GM12878 (cell line): ENCODE results near the gene XAGE2.

Experiments
- CTCF ChIP-seq, 3 experiments: IDR thresholded peaks in 2 of 3; conservative IDR thresholded peaks in 1 of 3; 2 replicates each; pipeline ENCODE4 v1.5.1; 2011; ENCODE audit warnings: low read depth in 3 of 3, low read length in 3 of 3, mild to moderate bottlenecking in 3 of 3, control low read depth in 2 of 3, moderate library complexity in 2 of 3, inconsistent platforms in 1 of 3, mixed read lengths in 1 of 3; ENCODE audit not compliant: control insufficient read depth in 2 of 3, insufficient read depth in 1 of 3; ENCODE audit errors: extremely low read depth in 1 of 3
- EZH2 ChIP-seq: IDR thresholded peaks from 2 replicates; pipeline ENCODE4 v1.6.1; 2012; ENCODE audit warnings: low read depth, mild to moderate bottlenecking, control low read depth, inconsistent platforms, low read length, borderline replicate concordance; ENCODE audit not compliant: control insufficient read depth
- HDGF ChIP-seq: fragments of 450-650 bp; IDR thresholded peaks from 2 replicates; pipeline ENCODE4 v1.6.1; 2016; ENCODE audit warnings: antibody characterized with exemption
- POLR2A ChIP-seq: IDR thresholded peaks from 2 replicates; pipeline ENCODE4 v1.6.1; 2011; ENCODE audit warnings: low read depth, mild to moderate bottlenecking, low read length
- POLR2AphosphoS5 ChIP-seq: IDR thresholded peaks from 2 replicates; pipeline ENCODE4 v1.6.1; 2011; ENCODE audit warnings: mild to moderate bottlenecking, low read length, inconsistent platforms
- SUZ12 ChIP-seq: fragments of 200-600 bp; sonication (generic); IDR thresholded peaks from one replicate; pipeline ENCODE4 v1.6.1; 2018; ENCODE audit warnings: antibody characterized with exemption, mild to moderate bottlenecking; ENCODE audit not compliant: unreplicated experiment
- ZNF207 ChIP-seq: fragments of 450-650 bp; IDR thresholded peaks from 2 replicates; pipeline ENCODE4 v1.6.1; 2014; ENCODE audit warnings: antibody characterized with exemption, mild to moderate bottlenecking, borderline replicate concordance

- TF ChIP-seq HDGF (no peak), EZH2 (no peak), POLR2AphosphoS5 (no peak), POLR2A (no peak), CTCF (IDR thresholded peaks at IDR 0.05 in 2 of 3, conservative IDR thresholded peaks at IDR 0.05 in 1 of 3; ENCODE audit: control insufficient read depth in 2 of 3, extremely low read depth in 1 of 3, insufficient read depth in 1 of 3, low read depth in 3 of 3, low read length in 3 of 3) (no peak), SUZ12 (no peak), ZNF207 (no peak)
Measured at GRCh38 chrX:52359614-52360232, 9.1 kb upstream of the XAGE2 start.
